Upper lobe of left lung (tissue), 4 donors: ENCODE data around the gene CACNB2.

Source experiments
- POLR2A ChIP-seq, 4 donors: fragments of 450-650 bp; IDR thresholded peaks; one replicate each; pipeline ENCODE4 v1.5.1; 2016 to 2017; ENCODE audit warnings: antibody characterized with exemption in 4 of 4, mild to moderate bottlenecking in 2 of 4
- POLR2AphosphoS5 ChIP-seq, 2 donors: sonication (generic); formaldehyde crosslinking; IDR thresholded peaks; one replicate each; pipeline ENCODE4 v1.5.1; 2017; ENCODE audit warnings: antibody characterized with exemption in 2 of 2
- TF ChIP-seq, protein P1 (sequence below), 6 experiments: fragments of 450-650 bp in 4 of 6; fragments of 200-600 bp in 2 of 6; sonication (generic) in 2 of 6; IDR thresholded peaks; one replicate each; pipeline ENCODE4 v1.5.1; 2016 to 2019; ENCODE audit warnings: antibody characterized with exemption in 6 of 6

DNA sequence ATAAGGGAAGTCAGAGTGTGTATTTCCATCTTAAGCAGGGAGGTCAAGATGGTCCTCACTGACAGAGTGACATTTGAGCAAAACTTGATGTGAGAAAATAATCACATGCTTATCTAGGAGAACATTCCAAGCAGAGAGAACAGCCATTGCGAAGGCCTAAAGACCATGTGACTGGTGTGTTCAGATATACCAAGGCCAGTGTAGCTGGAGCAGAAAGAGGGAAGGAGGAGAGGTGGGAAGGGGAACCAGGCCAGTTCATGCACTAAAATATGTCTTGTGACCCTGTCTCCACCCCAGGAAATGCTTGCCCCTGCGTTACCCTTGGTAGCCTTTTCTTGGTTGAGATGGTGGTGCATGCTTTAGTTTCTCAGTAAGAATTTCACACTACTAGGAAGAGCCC lies 77.4 kb downstream of the CACNB2 start:
- no peak for TF ChIP-seq POLR2A (IDR thresholded peaks at IDR 0.05)
- TF ChIP-seq, protein P1, sequence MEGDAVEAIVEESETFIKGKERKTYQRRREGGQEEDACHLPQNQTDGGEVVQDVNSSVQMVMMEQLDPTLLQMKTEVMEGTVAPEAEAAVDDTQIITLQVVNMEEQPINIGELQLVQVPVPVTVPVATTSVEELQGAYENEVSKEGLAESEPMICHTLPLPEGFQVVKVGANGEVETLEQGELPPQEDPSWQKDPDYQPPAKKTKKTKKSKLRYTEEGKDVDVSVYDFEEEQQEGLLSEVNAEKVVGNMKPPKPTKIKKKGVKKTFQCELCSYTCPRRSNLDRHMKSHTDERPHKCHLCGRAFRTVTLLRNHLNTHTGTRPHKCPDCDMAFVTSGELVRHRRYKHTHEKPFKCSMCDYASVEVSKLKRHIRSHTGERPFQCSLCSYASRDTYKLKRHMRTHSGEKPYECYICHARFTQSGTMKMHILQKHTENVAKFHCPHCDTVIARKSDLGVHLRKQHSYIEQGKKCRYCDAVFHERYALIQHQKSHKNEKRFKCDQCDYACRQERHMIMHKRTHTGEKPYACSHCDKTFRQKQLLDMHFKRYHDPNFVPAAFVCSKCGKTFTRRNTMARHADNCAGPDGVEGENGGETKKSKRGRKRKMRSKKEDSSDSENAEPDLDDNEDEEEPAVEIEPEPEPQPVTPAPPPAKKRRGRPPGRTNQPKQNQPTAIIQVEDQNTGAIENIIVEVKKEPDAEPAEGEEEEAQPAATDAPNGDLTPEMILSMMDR (IDR thresholded peaks at IDR 0.05) = no peak
- no peak for TF ChIP-seq POLR2AphosphoS5 (IDR thresholded peaks at IDR 0.05)
